ENCODE data around the gene ABCG5. TPM values are rescaled to one million over a fixed set of nuclear protein-coding genes. Genes with fewer than 3 reads are reported as not detected.

The ABCG5 gene
- total RNA-seq, 2 donors from 2014 or later = not detected

DNA sequence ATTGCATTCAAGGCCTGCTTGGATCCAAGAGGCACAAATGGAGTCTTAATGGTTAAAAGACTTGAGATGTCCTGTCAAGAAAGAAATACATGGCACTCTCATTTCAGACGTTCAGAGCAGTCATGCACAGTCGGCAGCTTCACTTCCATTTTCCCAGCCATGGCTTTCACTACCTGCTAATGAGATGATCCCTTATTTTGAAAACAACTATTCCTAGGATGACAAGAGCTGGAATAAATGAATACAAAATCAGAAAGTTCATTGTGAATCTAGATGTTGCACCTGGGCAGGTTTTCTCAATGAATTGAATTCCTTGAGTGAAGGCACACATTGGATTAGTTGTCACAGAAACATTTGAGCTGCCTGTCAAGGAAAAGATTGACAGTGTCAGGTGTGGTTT, 25.7 kb downstream of the ABCG5 start:
- Histone ChIP-seq H3K4me1 (ENCODE audit: control insufficient read depth, insufficient read depth, low read length) (no peaks in the 10 kb centered on the region), H3K9ac (ENCODE audit: extremely low read depth, low read length, poor library complexity, severe bottlenecking) (no peak overlapping the region), H3K27me3 (ENCODE audit: control insufficient read depth, insufficient read depth, low read length, poor library complexity, severe bottlenecking) (no peaks in the 10 kb centered on the region), H3K4me3 (ENCODE audit: low read length) (no peak overlapping the region), H3K27ac (ENCODE audit: low read depth, low read length) (no peak overlapping the region), H3K9me3 (ENCODE audit: control insufficient read depth, low read length) (no peaks in the 10 kb centered on the region), H3K36me3 (ENCODE audit: control insufficient read depth, insufficient read depth, low read length) (no peaks in the 10 kb centered on the region)
- no peaks in the 10 kb centered on the region for H3K36me3 Mint-ChIP-seq (ENCODE audit: low read depth)
- H3K4me1 Mint-ChIP-seq = no peaks in the 10 kb centered on the region
- WGBS, 2 experiments (ENCODE audit: insufficient coverage in 1 of 2, insufficient read length in 1 of 2) = 78% methylated on average over 2 of the region's 2 CpGs; no CpG with 5 or more reads in 1 of the 2 experiments
- no peaks in the 10 kb centered on the region for H3K9me3 Mint-ChIP-seq
- H3K27ac Mint-ChIP-seq = no peak overlapping the region
- DNase-seq = no peak
- no peaks in the 10 kb centered on the region for H3K27me3 Mint-ChIP-seq (ENCODE audit: insufficient read depth)
- no peak overlapping the region for H3K4me3 Mint-ChIP-seq
- TF ChIP-seq, protein P1, sequence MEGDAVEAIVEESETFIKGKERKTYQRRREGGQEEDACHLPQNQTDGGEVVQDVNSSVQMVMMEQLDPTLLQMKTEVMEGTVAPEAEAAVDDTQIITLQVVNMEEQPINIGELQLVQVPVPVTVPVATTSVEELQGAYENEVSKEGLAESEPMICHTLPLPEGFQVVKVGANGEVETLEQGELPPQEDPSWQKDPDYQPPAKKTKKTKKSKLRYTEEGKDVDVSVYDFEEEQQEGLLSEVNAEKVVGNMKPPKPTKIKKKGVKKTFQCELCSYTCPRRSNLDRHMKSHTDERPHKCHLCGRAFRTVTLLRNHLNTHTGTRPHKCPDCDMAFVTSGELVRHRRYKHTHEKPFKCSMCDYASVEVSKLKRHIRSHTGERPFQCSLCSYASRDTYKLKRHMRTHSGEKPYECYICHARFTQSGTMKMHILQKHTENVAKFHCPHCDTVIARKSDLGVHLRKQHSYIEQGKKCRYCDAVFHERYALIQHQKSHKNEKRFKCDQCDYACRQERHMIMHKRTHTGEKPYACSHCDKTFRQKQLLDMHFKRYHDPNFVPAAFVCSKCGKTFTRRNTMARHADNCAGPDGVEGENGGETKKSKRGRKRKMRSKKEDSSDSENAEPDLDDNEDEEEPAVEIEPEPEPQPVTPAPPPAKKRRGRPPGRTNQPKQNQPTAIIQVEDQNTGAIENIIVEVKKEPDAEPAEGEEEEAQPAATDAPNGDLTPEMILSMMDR (conservative IDR thresholded peaks at IDR 0.05) = no peak

DNA sequence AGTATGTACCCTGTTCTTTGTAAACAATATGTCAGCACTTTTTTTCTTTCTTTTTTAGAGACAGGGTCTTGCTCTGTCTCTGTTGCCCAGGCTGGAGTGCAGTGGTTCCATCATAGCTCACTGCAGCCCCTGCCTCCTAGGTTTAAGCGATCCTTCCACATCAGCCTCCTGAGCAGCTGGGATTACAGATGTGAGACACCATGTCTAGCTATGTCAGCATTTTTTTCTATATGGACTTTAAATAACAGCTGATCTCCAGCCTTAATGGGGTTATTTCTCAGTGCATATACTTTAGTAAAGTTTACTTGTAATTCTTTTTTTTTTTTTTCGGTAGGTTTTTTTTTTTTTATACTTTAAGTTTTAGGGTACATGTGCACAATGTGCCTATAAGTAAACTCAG, 26.6 kb downstream of the ABCG5 start:
- H3K9ac ChIP-seq (ENCODE audit: extremely low read depth, low read length, poor library complexity, severe bottlenecking) = no peak overlapping the region
- no peaks in the 10 kb centered on the region for H3K4me1 ChIP-seq (ENCODE audit: control insufficient read depth, insufficient read depth, low read length)
- WGBS, 2 experiments (ENCODE audit: insufficient coverage in 1 of 2, insufficient read length in 1 of 2) = 83 to 89% methylated on average over 1 to 2 of the region's 2 CpGs
- H3K4me3 ChIP-seq (ENCODE audit: low read length) = no peak overlapping the region
- no peak overlapping the region for H3K27ac ChIP-seq (ENCODE audit: low read depth, low read length)
- no peak for DNase-seq
- Mint-ChIP-seq H3K9me3 (no peaks in the 10 kb centered on the region), H3K27me3 (ENCODE audit: insufficient read depth) (no peaks in the 10 kb centered on the region), H3K4me1 (peaks cover 7% of the 10 kb centered on the region), H3K4me3 (no peak overlapping the region), H3K36me3 (ENCODE audit: low read depth) (no peaks in the 10 kb centered on the region), H3K27ac (no peak overlapping the region)
- TF ChIP-seq, protein P1 (conservative IDR thresholded peaks at IDR 0.05) = no peak
- H3K36me3 ChIP-seq (ENCODE audit: control insufficient read depth, insufficient read depth, low read length) = no peaks in the 10 kb centered on the region
- no peaks in the 10 kb centered on the region for H3K27me3 ChIP-seq (ENCODE audit: control insufficient read depth, insufficient read depth, low read length, poor library complexity, severe bottlenecking)
- H3K9me3 ChIP-seq (ENCODE audit: control insufficient read depth, low read length) = no peaks in the 10 kb centered on the region

DNA sequence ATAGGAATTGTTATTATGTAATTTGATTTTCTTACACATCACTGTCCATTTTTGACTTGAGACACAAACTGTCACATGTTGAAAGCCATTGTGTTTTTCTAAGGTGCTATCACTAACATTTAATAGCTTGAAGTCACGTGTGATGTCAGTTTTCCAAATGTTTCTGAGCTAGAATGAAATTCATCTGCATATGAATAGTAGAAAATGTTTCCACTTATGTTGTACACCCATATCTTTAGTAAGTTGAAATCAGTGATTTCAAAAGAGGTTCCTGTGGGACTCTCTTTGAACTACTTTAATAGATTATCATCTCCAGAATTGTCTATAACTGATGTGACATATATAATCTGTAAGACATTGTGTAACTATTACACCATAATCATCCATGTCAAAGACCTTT, 27.8 kb downstream of the ABCG5 start:
- Histone ChIP-seq H3K27me3 (ENCODE audit: control insufficient read depth, insufficient read depth, low read length, poor library complexity, severe bottlenecking) (no peaks in the 10 kb centered on the region), H3K4me3 (ENCODE audit: low read length) (no peak overlapping the region), H3K9ac (ENCODE audit: extremely low read depth, low read length, poor library complexity, severe bottlenecking) (no peak overlapping the region), H3K27ac (ENCODE audit: low read depth, low read length) (no peak overlapping the region), H3K9me3 (ENCODE audit: control insufficient read depth, low read length) (no peaks in the 10 kb centered on the region), H3K4me1 (ENCODE audit: control insufficient read depth, insufficient read depth, low read length) (no peaks in the 10 kb centered on the region), H3K36me3 (ENCODE audit: control insufficient read depth, insufficient read depth, low read length) (no peaks in the 10 kb centered on the region)
- H3K27ac Mint-ChIP-seq = no peak overlapping the region
- TF ChIP-seq, protein P1 (conservative IDR thresholded peaks at IDR 0.05) = no peak
- WGBS, 2 experiments (ENCODE audit: insufficient coverage in 1 of 2, insufficient read length in 1 of 2) = 86 to 100% methylated on average over 1 of the region's 1 CpG
- H3K4me1 Mint-ChIP-seq = peaks cover 14% of the 10 kb centered on the region
- no peak overlapping the region for H3K4me3 Mint-ChIP-seq
- no peak for DNase-seq
- H3K27me3 Mint-ChIP-seq (ENCODE audit: insufficient read depth) = no peaks in the 10 kb centered on the region
- peaks cover 3% of the 10 kb centered on the region for H3K36me3 Mint-ChIP-seq (ENCODE audit: low read depth)
- no peaks in the 10 kb centered on the region for H3K9me3 Mint-ChIP-seq
